Neural crest cell (in vitro differentiated cells): Measurements from ENCODE around the gene CSTB. TPM values are rescaled to one million over a fixed set of nuclear protein-coding genes. Genes with fewer than 3 reads are reported as not detected.

Experiments
- DNase-seq: peaks from one replicate; pipeline ENCODE4 v3.0.0; 2021; ENCODE audit warnings: low read depth, mixed read lengths, low spot score
- H3K27ac Mint-ChIP-seq: one replicate; pipeline ENCODE4 v1.8.0; 2021; ENCODE audit warnings: mild to moderate bottlenecking, mixed read lengths; ENCODE audit not compliant: unreplicated experiment
- H3K27me3 Mint-ChIP-seq: 2 replicates; pipeline ENCODE4 v1.8.0; 2021; ENCODE audit warnings: low read depth, mild to moderate bottlenecking, mixed read lengths
- H3K36me3 Mint-ChIP-seq: 2 replicates; pipeline ENCODE4 v1.8.0; 2021; ENCODE audit warnings: low read depth, mild to moderate bottlenecking, mixed read lengths
- H3K4me1 Mint-ChIP-seq: 2 replicates; pipeline ENCODE4 v1.8.0; 2021; ENCODE audit warnings: mixed read lengths
- H3K4me3 Mint-ChIP-seq: one replicate; pipeline ENCODE4 v1.8.0; 2021; ENCODE audit warnings: mild to moderate bottlenecking, mixed read lengths
- H3K9me3 Mint-ChIP-seq: 2 replicates; pipeline ENCODE4 v1.8.0; 2021; ENCODE audit warnings: mixed read lengths
- total RNA-seq: library from RNA; stranded (reverse); gene quantifications from 2 replicates; pipeline ENCODE4 v1.2.1, GENCODE V29; 2021
- TF ChIP-seq, protein P1 (sequence below): fragments of 200-600 bp; sonication (generic); conservative IDR thresholded peaks from 2 replicates; pipeline ENCODE4 v1.5.0; 2021; ENCODE audit warnings: antibody characterized with exemption, mild to moderate bottlenecking

The CSTB gene
- total RNA-seq, 1 donor from 2014 or later, result 37.1 TPM

DNA sequence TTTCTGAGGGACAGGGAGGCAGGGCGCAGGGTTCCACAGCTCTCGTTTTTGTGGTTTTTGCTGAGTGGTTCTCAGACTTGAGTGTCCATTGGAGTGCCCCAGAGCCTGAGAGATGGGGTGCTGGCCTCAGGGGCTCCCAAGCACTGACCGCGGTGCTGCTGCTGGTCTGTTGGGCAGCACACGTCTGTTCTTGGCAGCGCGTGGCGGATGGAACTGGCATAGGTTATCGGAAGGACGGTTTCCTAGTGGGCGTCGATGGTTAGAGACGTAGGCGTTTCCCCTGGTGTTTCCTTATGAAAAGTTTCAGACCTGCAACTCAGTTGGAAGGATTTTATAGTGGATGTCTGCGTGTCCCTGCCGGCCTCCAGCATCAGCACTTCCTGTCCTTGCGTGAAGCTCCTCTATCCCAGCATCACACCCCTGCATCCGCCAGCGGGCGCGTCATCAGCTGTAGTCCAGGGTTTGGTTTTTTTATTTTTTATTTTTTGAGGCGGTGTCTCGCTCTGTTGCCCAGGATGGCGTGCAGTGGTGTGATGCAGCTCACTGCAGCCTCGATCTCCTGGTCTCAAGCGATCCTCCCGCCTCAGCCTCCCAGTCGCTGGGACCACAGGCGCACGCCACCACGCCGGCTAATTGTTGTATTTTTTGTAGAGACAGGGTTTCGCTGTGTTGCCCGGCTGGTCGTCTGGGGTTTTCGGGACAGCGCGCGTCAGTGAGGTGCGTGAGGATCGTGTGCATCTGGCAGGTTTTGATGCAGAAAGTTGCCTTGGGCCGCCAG lies 25.1 kb upstream of the CSTB start:
- peaks cover 7% of the 10 kb centered on the region for H3K36me3 Mint-ChIP-seq
- H3K9me3 Mint-ChIP-seq, result no peaks in the 10 kb centered on the region
- H3K4me1 Mint-ChIP-seq, result no peaks in the 10 kb centered on the region
- no peak for DNase-seq
- TF ChIP-seq, protein P1, sequence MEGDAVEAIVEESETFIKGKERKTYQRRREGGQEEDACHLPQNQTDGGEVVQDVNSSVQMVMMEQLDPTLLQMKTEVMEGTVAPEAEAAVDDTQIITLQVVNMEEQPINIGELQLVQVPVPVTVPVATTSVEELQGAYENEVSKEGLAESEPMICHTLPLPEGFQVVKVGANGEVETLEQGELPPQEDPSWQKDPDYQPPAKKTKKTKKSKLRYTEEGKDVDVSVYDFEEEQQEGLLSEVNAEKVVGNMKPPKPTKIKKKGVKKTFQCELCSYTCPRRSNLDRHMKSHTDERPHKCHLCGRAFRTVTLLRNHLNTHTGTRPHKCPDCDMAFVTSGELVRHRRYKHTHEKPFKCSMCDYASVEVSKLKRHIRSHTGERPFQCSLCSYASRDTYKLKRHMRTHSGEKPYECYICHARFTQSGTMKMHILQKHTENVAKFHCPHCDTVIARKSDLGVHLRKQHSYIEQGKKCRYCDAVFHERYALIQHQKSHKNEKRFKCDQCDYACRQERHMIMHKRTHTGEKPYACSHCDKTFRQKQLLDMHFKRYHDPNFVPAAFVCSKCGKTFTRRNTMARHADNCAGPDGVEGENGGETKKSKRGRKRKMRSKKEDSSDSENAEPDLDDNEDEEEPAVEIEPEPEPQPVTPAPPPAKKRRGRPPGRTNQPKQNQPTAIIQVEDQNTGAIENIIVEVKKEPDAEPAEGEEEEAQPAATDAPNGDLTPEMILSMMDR, result no peak
- H3K27ac Mint-ChIP-seq, result no peak overlapping the region
- no peaks in the 10 kb centered on the region for H3K27me3 Mint-ChIP-seq
- H3K4me3 Mint-ChIP-seq, result no peak overlapping the region

DNA sequence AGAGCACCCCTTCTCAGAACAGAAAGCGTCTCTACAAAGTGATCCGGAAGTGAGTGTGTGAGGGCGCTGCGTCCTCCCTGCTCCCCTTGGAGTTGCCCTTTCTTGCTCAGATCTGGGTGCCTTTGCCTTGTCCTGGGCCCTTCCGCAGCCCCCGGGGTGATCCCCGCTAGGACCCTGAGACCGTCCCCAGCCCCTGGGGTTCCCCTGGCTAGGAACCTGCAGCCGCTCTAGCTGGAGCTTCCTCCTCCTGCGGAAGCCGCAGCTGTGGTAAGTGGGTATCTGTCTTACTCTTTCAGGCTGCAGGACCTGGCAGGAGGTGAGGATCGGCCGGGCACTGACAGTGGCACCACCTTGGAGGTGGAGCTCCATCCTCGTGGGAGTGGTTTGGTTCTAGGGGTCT lies 24.5 kb upstream of the CSTB start:
- H3K36me3 Mint-ChIP-seq, result peaks cover 7% of the 10 kb centered on the region
- H3K4me3 Mint-ChIP-seq, result no peak overlapping the region
- H3K27ac Mint-ChIP-seq, result no peak overlapping the region
- no peaks in the 10 kb centered on the region for H3K9me3 Mint-ChIP-seq
- H3K27me3 Mint-ChIP-seq, result no peaks in the 10 kb centered on the region
- H3K4me1 Mint-ChIP-seq, result no peaks in the 10 kb centered on the region
- no peak for DNase-seq
- TF ChIP-seq, protein P1, result no peak

DNA sequence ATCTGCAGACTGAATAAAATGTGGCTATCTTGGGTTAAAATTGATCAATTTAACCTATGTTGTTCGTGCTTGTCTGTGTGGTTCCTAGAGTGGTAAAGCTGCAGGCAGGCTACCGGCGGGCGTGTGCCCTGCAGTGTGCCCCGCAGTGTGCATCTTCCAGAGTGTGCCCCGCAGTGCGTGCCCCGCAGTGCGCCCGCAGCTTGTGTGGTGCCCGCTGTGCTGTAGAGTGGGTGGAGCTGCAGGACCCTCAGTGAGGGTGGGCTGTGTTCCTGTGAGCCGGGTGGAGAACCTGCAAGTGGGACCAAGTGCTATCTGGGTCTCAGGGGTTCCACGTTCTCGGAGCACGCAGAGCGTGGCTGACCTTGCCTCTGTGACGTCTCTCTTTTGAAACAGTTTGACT lies 24.0 kb upstream of the CSTB start:
- Mint-ChIP-seq H3K36me3 (peaks cover 8% of the 10 kb centered on the region), H3K27me3 (no peaks in the 10 kb centered on the region), H3K4me3 (no peak overlapping the region), H3K27ac (no peak overlapping the region), H3K9me3 (no peaks in the 10 kb centered on the region), H3K4me1 (no peaks in the 10 kb centered on the region)
- no peak for DNase-seq
- TF ChIP-seq, protein P1, result no peak

DNA sequence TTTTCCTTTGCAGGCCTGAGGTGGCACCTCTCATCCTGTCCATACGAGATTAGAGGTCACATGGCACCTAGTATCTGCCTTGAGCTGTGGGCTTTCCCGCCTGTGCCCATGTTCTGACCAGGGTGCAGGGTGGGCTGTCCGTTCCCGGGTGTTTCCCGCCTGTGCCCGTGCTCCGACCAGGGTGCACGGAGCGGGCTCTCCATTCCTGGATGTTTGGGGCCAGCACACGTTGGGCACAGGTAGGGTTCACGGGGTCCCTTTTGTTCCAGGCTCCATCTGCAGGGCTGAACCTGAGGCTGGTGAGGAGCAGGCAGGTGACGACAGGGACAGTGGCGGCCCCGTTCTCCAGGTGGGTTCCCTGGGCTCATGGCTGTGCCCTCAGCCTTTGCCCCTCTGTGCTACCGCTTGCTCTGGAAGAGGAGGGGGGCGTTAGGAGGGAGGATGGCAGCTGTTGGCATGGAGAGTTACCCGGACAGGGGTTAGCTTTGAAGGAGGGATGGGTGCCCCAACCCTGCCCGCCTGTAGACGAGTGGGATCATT lies 23.3 kb upstream of the CSTB start:
- no peak overlapping the region for H3K4me3 Mint-ChIP-seq
- TF ChIP-seq, protein P1, result no peak
- no peaks in the 10 kb centered on the region for H3K4me1 Mint-ChIP-seq
- peaks cover 11% of the 10 kb centered on the region for H3K36me3 Mint-ChIP-seq
- H3K27ac Mint-ChIP-seq, result no peak overlapping the region
- H3K27me3 Mint-ChIP-seq, result no peaks in the 10 kb centered on the region
- no peak for DNase-seq
- H3K9me3 Mint-ChIP-seq, result no peaks in the 10 kb centered on the region

DNA sequence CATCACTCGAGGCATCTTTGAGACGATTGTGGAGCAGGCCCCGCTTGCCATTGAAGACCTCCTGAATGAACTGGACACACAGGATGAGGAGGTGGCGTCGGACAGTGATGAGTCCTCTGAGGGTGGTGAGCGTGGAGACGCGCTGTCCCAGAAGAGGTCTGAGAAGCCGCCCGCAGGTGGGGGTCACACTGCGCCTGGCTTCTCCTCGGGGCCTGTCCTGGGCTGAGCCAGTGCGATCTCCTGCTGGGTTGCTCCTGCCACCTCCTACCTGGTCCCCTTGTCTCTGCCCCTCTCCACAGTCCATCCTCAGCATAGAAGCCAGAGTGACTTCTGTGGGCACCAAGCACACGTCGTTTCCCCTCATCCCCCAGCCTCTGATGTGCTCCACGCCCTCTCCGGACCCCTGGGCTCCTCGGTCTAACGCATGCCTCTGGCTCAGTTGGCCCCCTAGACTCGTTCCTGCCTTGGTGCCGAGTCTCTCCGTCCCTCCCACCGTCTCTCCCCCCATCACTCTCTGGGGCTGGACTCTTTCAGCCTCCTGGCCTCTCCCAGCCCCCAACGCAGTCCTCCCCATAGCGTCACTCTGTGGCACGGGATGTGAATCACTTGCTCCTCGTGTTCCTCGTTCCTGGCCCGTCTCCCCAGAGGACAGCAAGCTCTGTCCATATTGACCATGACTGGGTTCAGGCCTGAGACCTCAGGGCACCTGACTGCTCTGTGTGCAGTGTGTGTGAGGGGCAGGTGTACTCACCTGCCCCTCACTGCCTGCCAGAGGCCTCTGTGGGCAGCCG lies 22.0 kb upstream of the CSTB start:
- Mint-ChIP-seq H3K4me3 (no peak overlapping the region), H3K9me3 (no peaks in the 10 kb centered on the region), H3K27ac (no peak overlapping the region), H3K36me3 (peaks cover 11% of the 10 kb centered on the region), H3K27me3 (no peaks in the 10 kb centered on the region), H3K4me1 (no peaks in the 10 kb centered on the region)
- TF ChIP-seq, protein P1, result no peak
- no peak for DNase-seq
